NCI-H2081 (cell line): ENCODE results near the gene KCNMB3.
"Not testable (repeated sequence)": the region's sequence is repeated elsewhere in the genome, so short reads cannot be mapped to it uniquely, and the experiment has no call there.

Experiments
- DNase-seq, 2 experiments: peaks; one replicate each; lab custom pipeline; 2025; lab: John Stamatoyannopoulos, UW

Gene KCNMB3, protein sequence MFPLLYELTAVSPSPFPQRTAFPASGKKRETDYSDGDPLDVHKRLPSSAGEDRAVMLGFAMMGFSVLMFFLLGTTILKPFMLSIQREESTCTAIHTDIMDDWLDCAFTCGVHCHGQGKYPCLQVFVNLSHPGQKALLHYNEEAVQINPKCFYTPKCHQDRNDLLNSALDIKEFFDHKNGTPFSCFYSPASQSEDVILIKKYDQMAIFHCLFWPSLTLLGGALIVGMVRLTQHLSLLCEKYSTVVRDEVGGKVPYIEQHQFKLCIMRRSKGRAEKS

DNA sequence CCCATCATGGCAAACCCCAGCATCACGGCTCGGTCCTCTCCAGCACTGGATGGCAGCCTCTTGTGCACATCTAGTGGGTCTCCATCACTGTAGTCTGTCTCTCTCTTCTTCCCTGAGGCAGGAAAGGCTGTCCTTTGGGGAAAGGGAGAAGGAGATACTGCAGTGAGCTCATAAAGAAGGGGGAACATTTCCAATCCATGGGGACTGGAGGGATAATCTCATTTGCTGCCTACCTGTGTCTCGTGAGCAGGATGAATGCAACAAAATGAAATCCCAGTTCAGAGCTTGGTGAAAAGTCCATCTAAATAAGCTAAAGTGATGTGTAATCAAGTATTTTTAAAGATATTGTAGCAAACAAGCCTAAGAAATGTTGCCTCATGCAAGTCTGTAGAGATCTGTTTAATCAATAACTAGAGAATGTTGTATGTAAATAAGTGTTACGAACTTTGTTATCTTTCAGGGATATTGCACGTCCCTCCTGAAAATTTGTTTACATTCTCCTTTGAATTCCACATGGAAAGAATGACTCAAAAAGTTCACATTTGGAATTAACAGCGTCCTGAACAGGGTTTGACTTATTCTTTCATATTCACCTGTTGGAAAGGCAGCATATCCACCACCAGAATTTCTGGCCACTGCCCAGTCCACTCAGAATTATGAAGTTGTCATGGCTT, at the start of gene KCNMB3:
Gene KCNMB3, minus strand, starts transcription at position 312 of the 674 bp plus-strand sequence. Its CDS starts 124 bp downstream, at position 188.
- no peak for DNase-seq

DNA sequence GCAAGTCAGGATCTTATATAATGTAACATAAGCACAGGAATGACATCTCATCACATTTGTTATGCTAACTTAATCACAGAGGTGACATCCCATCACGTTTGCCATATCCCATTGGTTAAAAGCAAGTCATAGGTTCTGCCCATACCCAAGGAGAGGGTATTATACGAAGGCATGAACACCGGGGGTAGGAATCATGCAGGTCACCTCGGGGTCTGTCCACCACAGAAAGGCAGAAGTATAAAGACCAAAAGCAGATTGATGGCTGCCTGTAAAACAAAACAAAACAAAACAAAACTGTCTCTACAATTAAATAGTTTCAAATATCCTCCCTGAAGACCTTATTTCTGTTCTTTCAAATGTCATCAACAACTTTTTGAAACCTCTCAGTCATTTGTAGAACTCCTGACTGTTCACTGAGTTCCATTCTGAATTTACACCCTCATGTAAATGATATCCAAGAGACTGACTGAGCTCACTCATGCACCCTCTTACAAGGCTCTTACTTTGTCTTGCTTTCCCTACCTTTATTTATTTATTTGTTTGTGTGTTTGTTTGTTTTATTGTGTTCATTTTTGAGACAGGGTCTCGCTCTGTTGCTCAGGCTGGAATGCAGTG, 49.2 kb upstream of the KCNMB3 start:
- no peak for DNase-seq

DNA sequence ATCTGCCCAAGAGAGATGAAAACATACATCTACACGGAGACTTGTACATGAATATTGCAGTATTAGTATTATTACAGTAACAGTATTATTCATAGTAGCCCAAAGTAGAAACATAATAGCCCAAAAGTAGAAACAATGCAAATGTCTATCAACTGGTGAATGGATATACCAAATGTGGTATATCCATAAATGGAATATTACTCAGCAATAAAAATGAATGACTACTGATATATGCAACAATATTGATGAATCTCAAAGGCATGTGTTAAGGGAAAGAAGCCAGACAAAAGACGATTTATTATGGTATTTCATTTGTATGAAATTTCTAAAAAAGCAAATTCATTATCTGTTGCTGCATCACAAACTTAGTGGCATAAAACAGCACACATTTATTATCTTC, 48.4 kb upstream of the KCNMB3 start:
- no peak for DNase-seq

DNA sequence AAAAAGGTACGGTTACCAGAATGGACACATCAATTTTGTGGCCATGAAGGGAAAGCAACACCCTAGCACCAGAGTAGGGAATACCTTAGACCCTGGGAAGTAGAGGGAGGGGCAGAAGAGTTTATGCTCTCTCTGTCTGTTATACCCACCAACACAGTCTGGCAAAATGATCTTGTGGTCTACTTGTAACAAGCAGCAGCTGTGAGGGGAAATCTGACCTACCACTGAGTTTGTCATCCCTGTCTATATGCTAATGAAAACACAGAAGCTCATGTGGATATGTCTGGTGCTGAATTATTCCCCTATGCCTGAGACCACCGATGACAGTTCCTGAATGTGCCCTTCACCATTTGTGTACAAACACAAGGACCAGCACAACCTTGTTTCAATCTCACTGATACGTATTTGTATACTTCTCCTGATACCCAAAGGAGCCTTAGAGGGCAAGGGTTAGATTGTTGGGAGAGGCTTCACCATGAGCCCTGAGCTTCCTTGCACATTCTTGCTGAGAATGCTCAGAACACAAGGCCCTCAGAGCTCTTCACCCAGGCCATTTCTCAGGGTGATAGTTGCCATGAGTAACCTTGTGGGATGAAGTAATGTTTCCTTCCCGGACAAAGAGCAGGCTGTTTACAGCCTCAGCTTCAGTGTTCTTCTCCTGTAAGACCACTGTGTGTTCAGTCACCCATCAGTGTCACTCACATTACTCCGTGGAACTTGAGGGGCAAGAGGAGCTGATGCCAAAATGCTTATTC, 47.2 kb upstream of the KCNMB3 start:
- no peak for DNase-seq

DNA sequence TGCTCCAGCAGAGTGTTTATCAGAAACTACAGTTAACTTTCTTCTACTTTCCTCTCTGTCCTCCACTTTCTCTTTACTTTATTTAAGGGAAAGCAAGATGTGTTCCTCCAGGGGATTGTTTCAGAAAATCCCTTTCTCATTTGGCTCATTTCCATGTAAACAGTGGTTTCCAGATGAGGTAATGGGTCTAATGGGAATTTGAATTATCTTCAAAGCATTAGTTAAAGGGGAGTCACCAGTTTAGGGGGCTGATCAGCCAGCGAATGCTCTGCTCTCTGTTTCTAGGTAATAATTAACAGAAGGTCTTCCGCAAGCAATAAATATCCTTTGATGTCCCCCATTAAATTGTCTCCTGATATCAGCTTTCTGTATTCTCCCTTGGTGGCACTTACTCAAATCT, 41.5 kb upstream of the KCNMB3 start:
- DNase-seq, result no peak

DNA sequence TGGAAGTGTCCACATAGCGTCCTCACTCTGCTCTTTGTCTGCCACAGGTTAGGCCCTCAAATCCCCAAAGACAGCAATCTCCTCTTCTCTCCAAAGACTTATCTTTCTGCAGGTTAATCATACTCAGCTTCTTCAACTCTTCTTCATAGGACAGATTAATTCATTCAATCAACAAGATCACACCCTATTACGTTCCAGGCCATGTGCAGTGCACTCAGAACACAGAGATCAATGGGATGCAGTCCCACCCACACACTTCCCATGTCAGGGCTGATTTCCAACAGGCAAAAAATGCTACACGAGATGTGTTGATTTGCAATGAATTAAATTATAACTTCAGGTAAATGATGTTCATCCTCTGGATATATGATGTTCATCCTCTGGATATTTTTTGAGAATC, 38.4 kb upstream of the KCNMB3 start:
- DNase-seq, result no peak

DNA sequence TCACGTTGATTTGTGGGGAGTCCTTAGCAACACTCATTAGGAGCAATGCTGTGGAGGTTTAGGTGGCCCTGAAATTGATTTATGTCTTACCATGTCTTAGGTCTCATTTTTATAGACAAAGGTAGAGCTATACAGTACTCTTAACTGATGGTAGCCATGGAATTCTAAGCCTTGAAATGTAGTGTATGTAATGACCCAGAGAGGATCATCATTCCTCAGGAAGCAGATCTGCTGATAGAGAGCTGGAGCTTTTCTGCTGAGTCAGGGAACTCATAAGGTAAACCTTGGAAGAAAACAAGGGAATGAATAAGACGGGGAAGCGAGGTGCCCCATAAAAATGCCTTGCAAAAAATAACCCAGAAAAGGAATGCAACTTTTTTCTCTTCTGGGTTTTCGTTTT, 37.9 kb upstream of the KCNMB3 start:
- DNase-seq, result no peak

DNA sequence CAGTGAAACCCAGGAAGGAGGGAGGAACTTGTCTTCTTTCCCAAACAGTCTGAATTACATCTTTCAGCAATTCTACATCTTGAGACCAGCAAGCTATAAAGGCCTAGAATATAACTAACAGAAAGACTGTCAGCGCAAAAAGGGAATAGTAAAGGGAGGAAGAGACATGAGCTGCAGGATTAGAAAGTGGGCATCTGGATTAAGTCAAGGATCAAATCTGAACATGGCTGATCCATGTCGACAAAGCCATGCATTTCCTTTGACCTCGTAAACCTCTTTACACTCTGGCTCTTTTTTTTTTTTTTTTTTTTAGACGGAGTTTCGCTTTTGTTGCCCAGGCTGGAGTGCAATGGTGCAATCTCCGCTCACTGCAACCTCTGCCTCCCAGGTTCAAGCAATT, 35.4 kb upstream of the KCNMB3 start:
- DNase-seq, result no peak

DNA sequence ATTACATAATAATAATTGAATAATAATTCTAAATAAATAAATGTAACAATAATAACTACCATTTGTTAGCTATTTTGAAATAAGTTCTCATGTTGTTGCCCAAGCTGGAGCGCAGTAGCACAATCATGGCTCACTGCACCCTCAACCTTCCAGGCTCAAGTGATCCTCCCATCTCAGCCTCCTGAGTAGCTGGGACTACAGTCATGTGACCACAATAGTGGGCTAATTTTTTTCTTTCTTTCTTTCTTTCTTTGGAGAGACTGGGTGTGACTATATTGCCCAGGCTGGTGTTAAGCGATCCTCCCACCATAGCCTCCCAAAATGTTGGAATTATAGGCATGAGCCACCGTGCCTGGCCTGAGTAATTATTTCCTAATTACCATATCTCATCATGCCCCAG, 30.9 kb upstream of the KCNMB3 start:
- no peak for DNase-seq

DNA sequence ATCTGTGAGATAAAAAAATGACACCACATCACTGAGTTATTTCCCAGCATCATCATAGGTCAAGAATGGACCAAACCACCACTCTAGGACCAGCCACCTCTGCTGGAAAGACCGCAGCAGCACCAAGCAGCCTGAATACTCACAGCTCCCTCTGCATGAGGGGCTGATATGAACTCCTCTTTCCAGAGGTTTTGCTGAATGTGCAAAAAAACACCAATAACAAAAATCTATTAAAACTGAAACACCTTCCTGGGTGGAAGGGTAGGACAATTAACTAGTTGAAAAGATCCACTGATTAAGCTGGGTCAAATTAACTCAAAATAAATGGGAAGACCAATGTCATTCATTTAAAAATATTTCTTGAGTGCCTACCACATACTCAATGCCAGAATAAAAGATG, 28.9 kb upstream of the KCNMB3 start:
- no peak for DNase-seq

DNA sequence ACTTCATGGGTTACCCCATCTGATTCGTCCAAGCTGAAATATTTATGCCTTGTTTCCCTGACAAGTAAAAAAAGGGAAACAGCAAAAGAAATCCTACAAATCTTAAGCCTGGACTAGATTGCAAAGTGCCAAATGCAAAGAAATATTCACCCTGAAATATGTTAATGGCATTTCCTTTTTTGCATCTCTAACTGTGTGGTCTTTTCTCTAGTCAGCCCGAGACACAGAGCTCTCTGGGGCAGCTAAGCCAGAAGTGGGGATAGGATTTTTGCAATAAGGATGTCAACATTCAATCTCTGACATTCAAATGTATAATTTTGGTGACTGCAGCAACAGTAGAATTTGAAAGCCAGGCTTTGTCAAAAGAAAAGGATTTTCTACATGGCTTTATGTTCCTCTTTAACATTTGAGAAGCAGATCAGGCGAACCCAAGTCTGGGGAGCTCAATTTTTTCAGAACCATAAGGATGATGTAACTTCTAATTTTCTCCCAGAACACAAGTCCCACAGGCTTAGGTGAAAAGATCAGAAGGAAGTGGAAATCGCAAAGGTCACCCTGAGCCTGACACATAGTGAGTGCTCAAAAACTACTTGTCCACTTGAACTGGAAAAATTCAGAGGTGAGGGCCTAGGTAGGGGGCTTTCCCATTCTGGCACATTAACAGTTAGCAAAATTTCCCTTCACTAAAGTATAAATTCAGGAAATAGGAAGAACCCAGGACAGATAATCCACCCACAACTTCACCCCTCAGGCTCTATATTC, 28.2 kb upstream of the KCNMB3 start:
- DNase-seq, result no peak

DNA sequence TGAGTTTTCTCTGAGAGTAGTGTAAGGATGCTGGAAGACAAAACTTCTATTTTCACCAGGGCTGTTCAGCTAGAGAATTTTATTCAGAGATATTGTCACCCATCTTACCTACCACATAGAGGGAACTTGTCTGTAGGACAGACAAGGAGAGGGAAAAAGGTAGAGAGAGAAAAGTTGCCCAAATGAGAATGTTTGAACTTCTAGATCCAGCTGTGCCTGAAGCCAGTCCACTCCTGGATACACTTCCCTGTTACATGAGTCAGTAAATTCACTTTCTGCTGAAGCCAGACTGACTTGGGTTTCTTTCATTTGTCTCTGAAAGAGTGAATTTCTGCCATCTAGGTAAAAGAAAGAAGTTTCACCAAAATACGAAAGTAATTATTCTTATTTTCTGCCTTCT, 27.2 kb upstream of the KCNMB3 start:
- no peak for DNase-seq

DNA sequence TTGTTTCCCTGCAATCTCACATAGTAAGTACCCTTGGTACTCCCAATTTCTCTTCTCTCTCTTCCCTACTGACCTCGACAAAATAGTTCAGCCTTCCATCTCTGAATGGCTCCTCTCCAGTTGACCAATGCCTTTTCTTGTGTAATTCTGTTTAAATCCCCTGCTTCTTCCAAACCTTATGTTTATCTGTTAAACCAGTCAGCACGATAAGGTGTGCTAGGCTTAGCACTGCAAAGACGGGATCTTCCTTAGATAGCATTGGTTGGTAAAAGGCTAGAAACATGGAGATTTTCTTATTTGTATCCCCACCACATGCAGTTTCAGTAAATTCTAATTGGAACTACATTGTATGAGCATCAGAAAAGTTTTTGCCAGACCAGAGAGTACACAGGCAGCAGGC, 25.8 kb upstream of the KCNMB3 start:
- DNase-seq, result no peak

DNA sequence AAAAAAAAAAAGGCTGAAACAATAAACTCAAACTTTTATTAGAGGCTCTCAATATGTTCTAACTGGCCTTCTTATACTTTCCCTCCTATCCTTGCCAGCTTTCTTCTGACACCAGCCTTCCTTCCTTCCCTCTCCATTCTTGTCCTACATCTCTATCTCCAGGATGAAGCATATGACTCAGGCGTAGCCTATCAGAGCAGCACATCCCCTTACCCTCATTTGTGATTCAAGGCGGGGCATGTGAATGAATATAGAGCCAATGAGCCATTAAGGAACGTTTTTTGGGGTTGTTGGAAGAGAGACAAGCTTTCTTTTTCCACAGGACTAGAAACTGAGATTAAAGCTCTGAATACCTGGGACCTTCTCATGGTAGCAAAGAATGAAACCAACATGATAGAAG, 25.1 kb upstream of the KCNMB3 start:
- DNase-seq, result no peak

DNA sequence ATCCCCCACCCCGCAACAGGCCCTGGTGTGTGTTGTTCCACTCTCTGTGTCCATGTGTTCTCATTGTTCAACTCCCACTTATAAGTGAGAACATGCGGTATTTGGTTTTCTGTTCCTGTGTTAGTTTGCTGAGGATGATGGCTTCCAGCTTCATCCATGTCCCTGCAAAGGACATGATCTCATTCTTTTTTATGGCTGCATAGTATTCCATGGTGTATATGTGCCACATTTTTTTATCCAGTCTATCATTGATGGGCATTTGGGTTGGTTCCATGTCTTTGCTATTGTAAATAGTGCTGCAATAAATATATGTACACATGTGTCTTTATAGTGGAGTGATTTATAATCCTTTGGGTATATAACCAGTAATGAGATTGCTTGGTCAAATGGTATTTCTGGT, 23.5 kb upstream of the KCNMB3 start:
- not testable (repeated sequence) for DNase-seq

DNA sequence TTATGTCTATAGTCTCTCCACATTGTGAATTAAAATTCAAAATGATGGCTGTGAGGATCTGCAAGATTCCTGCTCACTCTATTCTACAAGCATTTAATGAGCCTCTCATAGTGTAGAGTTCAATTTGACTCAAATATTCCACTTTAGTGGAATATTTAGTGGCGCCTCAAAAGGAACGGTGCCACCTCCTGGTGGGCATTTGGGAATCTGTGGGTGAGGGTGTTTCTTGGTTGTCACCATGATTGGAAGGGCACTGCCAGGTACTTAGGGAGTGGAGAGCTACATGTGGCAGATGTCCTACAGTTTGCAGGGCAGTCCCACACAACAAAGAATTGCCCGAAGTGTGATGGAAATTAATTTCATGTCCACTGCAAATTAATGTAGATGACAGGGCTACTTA, 21.5 kb upstream of the KCNMB3 start:
- DNase-seq, result peak in 1 of 2 experiments; percentile 23

DNA sequence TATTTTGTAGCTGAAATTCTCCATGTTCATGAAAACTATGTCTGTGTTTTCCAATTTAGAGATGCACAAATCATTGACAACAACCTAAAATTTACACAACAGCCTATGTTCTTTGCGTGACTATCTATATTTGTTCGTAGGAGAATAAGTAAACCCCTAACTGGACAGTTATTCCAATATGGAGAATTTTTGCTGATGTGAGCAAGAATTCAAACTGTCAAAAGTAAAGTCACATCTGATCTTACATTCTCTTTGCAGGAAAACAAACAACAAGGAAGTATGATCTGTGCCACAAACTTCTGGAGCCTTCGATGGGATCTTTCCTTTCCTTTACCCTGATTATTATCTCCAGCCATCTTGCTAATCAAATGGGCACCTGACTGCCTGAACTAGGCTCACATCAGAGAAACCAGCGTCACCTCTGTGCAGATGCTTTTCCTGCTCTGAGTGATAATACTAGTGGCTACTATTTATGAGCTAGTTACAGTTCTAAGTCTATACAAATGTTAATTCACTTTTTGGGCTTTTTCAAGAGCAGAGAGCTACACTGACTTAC, 18.3 kb upstream of the KCNMB3 start:
- no peak for DNase-seq

DNA sequence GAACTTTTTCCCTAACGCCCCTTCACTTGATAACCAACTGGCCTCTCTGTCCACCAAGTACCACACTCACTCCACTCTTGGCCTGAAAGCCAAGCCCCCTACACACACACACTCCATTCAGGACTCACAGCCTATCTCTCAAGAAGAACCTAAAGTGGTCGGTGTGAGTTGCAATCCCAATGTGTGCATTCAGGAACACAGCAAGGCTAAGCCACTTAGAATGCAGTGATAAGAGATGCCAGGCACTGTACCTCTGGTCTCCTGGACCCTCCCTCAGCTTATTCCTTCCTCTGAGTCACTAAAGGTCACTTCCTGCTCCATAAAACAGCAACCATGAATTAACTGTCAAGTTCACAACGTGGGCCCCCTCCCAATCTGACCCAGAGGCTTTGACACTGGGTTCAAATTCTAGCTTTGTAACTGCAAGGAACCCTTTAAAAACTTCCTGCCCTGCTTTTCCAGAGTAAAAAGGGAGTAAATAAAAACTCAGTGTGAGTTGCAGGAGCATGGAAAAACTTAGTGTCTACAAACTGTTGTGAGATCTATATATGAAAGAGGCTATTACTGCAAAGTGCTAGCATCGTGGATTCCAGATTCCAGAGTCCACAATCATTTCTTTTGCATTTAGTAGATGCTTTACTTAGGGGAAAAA, 17.6 kb upstream of the KCNMB3 start:
- DNase-seq, result no peak

DNA sequence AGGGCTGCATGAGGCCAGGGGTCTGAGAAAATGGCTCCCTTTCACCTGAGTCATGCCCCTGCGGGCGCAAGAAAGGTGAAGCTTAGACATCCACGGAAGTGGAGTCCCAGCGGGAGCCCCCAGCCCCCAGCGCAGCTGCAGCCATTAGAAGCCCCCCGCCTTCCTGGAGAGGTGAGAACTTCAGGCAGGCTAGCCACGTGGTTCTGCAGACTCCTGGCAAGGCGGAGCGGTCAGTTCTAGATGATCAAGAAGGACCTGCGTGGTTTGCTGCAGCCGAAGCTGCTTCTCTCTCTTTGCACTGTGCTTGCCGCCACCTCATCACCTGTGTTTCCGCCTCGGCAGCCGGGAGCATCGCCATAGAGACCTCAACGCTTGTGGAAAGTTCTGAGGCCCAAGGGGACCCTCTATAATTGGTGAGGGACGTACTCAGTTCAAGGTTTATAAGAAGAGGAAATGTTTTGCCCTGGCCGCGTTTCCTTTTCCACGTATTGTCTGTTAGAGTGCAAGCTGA, 15.8 kb upstream of the KCNMB3 start:
- no peak for DNase-seq

DNA sequence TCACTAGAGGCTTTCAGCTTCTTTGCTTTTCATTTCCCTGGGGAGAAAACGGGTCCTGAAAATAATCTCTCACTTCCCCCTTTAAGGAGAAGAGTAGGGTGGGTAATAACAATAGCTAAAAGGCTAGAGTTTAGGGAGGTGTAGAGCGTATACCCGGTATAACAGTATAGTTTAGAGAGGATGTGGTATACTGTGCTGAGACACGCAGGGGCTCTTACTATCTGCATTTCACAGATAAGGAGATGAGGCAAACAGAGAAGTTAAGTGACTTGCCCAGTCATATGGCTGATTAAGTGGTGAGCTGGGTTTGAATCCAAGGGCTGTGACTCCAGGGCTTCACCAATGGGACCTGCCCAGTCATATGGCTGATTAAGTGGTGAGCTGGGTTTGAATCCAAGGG, 15.0 kb upstream of the KCNMB3 start:
- DNase-seq, result no peak

DNA sequence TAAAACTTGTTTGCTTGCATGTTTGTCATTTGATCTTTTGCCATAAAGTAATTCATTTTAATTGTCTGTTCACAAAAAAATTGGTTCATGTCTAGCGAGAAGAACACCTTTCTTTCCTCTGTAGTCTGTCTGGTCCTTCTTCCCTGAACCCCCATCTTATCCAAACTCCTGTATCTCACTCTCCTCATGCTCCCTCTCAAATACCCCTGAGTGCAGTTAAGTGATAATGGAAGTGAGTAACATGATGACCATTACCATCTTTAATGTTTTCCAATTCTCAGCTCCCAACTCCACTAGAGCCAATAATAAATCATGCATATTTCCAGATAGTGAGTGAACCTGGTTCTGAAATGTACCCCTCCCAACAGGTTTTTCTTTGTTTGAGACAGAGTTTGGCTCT, 14.2 kb upstream of the KCNMB3 start:
- DNase-seq, result no peak
